HepG2 (cell line): ENCODE measurements around the gene MLX. TPM values are rescaled to one million over a fixed set of nuclear protein-coding genes. Genes with fewer than 3 reads are reported as not detected.

Experiments
- ATF7-NPFF ChIP-seq: sonication (generic); formaldehyde crosslinking; IDR thresholded peaks from 2 replicates; pipeline ENCODE4 v1.8.1; 2023; ENCODE audit warnings: mild to moderate bottlenecking, low read depth, missing genetic modification reagents, moderate library complexity
- CAMTA2 ChIP-seq: sonication (generic); formaldehyde crosslinking; IDR thresholded peaks from 2 replicates; pipeline ENCODE4 v1.4.0; 2020; ENCODE audit warnings: mild to moderate bottlenecking, missing genetic modification reagents, borderline replicate concordance
- HBP1 ChIP-seq: IDR thresholded peaks from 2 replicates; pipeline ENCODE4 v1.6.1; 2016; ENCODE audit warnings: low read depth, control low read depth
- LRRFIP1 ChIP-seq: sonication (generic); formaldehyde crosslinking; conservative IDR thresholded peaks from 2 replicates; pipeline ENCODE4 v1.4.0; 2020; ENCODE audit warnings: missing genetic modification reagents
- MTF2 ChIP-seq: sonication (generic); formaldehyde crosslinking; IDR thresholded peaks from 2 replicates; pipeline ENCODE4 v1.5.0; 2020; ENCODE audit warnings: missing genetic modification reagents, borderline replicate concordance
- NFAT5 ChIP-seq: sonication (generic); formaldehyde crosslinking; IDR thresholded peaks from 2 replicates; pipeline ENCODE4 v1.4.0; 2020; ENCODE audit warnings: missing genetic modification reagents
- NFATC3 ChIP-seq: sonication (generic); formaldehyde crosslinking; IDR thresholded peaks from 2 replicates; pipeline ENCODE4 v1.5.1; 2020; ENCODE audit warnings: mild to moderate bottlenecking, missing genetic modification reagents
- POLR2A ChIP-seq, 2 experiments: IDR thresholded peaks; 2 replicates each; pipeline ENCODE4 v1.6.1; 2011; ENCODE audit warnings: low read depth in 2 of 2, low read length in 2 of 2, mild to moderate bottlenecking in 1 of 2, moderate library complexity in 1 of 2; ENCODE audit not compliant: insufficient read depth in 1 of 2
- POLR2AphosphoS5 ChIP-seq: IDR thresholded peaks from 2 replicates; pipeline ENCODE4 v1.6.1; 2012; ENCODE audit warnings: low read depth, low read length
- RBM22 ChIP-seq: fragments of 200-400 bp; formaldehyde crosslinking; optimal IDR thresholded peaks from 2 replicates; pipeline ENCODE3; 2017; ENCODE audit warnings: mild to moderate bottlenecking, low read length, moderate library complexity
- SAFB2 ChIP-seq: sonication (generic); formaldehyde crosslinking; IDR thresholded peaks from 2 replicates; pipeline ENCODE4 v1.5.1; 2020; ENCODE audit warnings: missing genetic modification reagents, low read depth, mild to moderate bottlenecking, borderline replicate concordance
- ZBTB4 ChIP-seq: sonication (generic); formaldehyde crosslinking; IDR thresholded peaks from 2 replicates; pipeline ENCODE4 v1.4.0; 2020; ENCODE audit warnings: missing genetic modification reagents, mild to moderate bottlenecking, borderline replicate concordance
- ZC3H13 ChIP-seq: sonication (generic); formaldehyde crosslinking; IDR thresholded peaks from 2 replicates; pipeline ENCODE4 v1.8.1; 2023; ENCODE audit warnings: mild to moderate bottlenecking, missing genetic modification reagents, moderate library complexity
- polyA plus RNA-seq, 8 experiments: library from polyadenylated mRNA; depleted of rRNA in 3 of 8; stranded (reverse) in 7 of 8; unstranded in 1 of 8; fragments of >200 nt; fragmentation: Illumina TruSeq in 4 of 8; extraction: Trizol in 4 of 8; gene quantifications; 2 replicates each; pipeline versions ENCODE4 v1.2.1 to v1.2.3, GENCODE V29; 2011 to 2016; ENCODE audit warnings: low read depth in 4 of 8, missing spikeins in 1 of 8, mixed read lengths in 1 of 8; ENCODE audit not compliant: insufficient read depth in 1 of 8
- total RNA-seq, 5 experiments: library from RNA; depleted of rRNA; stranded (reverse); fragments of >200 nt; fragmentation: Illumina TruSeq; extraction: Trizol; gene quantifications; 2 replicates each; pipeline ENCODE4 v1.2.3, GENCODE V29; 2016; ENCODE audit warnings: low read depth in 1 of 5
- TF ChIP-seq, protein P1 (sequence below): sonication (generic); formaldehyde crosslinking; IDR thresholded peaks from 2 replicates; pipeline ENCODE4 v1.8.0; 2022; ENCODE audit warnings: mild to moderate bottlenecking, missing genetic modification reagents, moderate library complexity

The MLX gene
- total and polyA plus RNA-seq, 2 of the 13 experiments (the other 11 are each of a cell fraction or from before 2014, with no cell fraction given), result 38.9 to 74.4 TPM

GRCh38 chr17:42537156-42537805, 29.6 kb upstream of the MLX start (continued):
- 0 out of 2 replicates have a peak, but pooled peaks have one; percentile 10 for TF ChIP-seq NFAT5 (CRISPR knock-in tag)
- TF ChIP-seq RBM22, result peak; percentile 7
- TF ChIP-seq POLR2AphosphoS5, result no peak; the same call in 1 of the 2 replicates
- 0 out of 2 replicates have a peak, but pooled peaks have one; percentile 44 for TF ChIP-seq SAFB2 (CRISPR knock-in tag)
- peak; percentile 9; the same call in 1 of the 2 replicates for TF ChIP-seq HBP1 (CRISPR knock-in tag)
- no peak for TF ChIP-seq LRRFIP1 (CRISPR knock-in tag)
- TF ChIP-seq, protein P1, sequence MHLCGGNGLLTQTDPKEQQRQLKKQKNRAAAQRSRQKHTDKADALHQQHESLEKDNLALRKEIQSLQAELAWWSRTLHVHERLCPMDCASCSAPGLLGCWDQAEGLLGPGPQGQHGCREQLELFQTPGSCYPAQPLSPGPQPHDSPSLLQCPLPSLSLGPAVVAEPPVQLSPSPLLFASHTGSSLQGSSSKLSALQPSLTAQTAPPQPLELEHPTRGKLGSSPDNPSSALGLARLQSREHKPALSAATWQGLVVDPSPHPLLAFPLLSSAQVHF (CRISPR knock-in tag), result no peak
- TF ChIP-seq POLR2A (IDR thresholded peaks at IDR 0.05; ENCODE audit: insufficient read depth in 1 of 2, low read depth in 2 of 2, low read length in 2 of 2), result peak; percentile 6 to 52; a peak in 3 of 4 replicates
- TF ChIP-seq NFATC3 (CRISPR knock-in tag), result 0 out of 2 replicates have a peak, but pooled peaks have one; percentile 1
- TF ChIP-seq ZBTB4, result 0 out of 2 replicates have a peak, but pooled peaks have one; percentile 39
- TF ChIP-seq ZC3H13 (CRISPR knock-in tag), result peak; percentile 22; the same call in 1 of the 2 replicates
- peak; percentile 10; the same call in 1 of the 2 replicates for TF ChIP-seq ATF7-NPFF
- no peak for TF ChIP-seq MTF2 (CRISPR knock-in tag)
- TF ChIP-seq CAMTA2, result peak; percentile 59; the same call in 1 of the 2 replicates
